SK-N-SH (cell line): ENCODE measurements around the gene OLFML3. TPM values are rescaled to one million over a fixed set of nuclear protein-coding genes. Genes with fewer than 3 reads are reported as not detected.

ENCODE experiments used
- CTCF ChIA-PET: fragments of 300-600, 350-600 bp; formaldehyde crosslinking; extraction: SDS; loops from one replicate; lab custom pipeline; 2021; lab: Yijun Ruan, JAX
- POLR2A ChIA-PET: fragments of 350-600 bp; sonication (Branson Sonifier 250); formaldehyde crosslinking; extraction: SDS; loops from one replicate; lab custom pipeline; 2020; ENCODE audit warnings: antibody characterized with exemption, inconsistent platforms; lab: Yijun Ruan, JAX
- DNase-seq: peaks from one replicate; pipeline ENCODE4 v3.0.0; 2012
- H2AFZ ChIP-seq: fragments of 200-600 bp; sonication (generic); 2 replicates; pipeline ENCODE4 v1.8.1; 2016; ENCODE audit warnings: antibody characterized with exemption, mild to moderate bottlenecking, low read depth
- H3F3A ChIP-seq: fragments of 200-600 bp; sonication (generic); replicated peaks from 2 replicates; pipeline ENCODE3; 2016; ENCODE audit warnings: antibody characterized with exemption, mild to moderate bottlenecking; ENCODE audit not compliant: insufficient read depth
- H3K27ac ChIP-seq, 2 experiments: fragments of 200-500 bp in 1 of 2; fragments of 200-600 bp in 1 of 2; sonication (Bioruptor generic) in 1 of 2; sonication (generic), shearing (Covaris generic) in 1 of 2; 2 replicates each; pipeline versions ENCODE4 v1.5.1 to v1.6.1; 2014 to 2016; ENCODE audit warnings: low read depth in 2 of 2, inconsistent platforms in 1 of 2, low read length in 1 of 2, mild to moderate bottlenecking in 1 of 2, mixed read lengths in 1 of 2
- H3K27me3 ChIP-seq: fragments of 200-600 bp; sonication (generic), shearing (Covaris generic); 2 replicates; pipeline ENCODE4 v1.6.1; 2016; ENCODE audit warnings: mixed run types; ENCODE audit not compliant: insufficient read depth
- H3K36me3 ChIP-seq, 2 experiments: fragments of 200-500 bp in 1 of 2; fragments of 200-600 bp in 1 of 2; sonication (Bioruptor generic) in 1 of 2; sonication (generic) in 1 of 2; replicated peaks in 1 of 2; 2 replicates each; pipeline versions ENCODE3 to v1.5.1; 2014 to 2016; ENCODE audit warnings: low read length in 1 of 2, mild to moderate bottlenecking in 1 of 2; ENCODE audit not compliant: insufficient read depth in 2 of 2, control insufficient read depth in 1 of 2
- H3K4me1 ChIP-seq, 2 experiments: fragments of 200-500 bp in 1 of 2; fragments of 200-600 bp in 1 of 2; sonication (Bioruptor generic) in 1 of 2; sonication (generic), shearing (Covaris generic) in 1 of 2; 2 replicates each; pipeline versions ENCODE4 v1.5.1 to v1.6.1; 2014 to 2016; ENCODE audit warnings: low read depth in 1 of 2, low read length in 1 of 2, mixed run types in 1 of 2; ENCODE audit not compliant: insufficient read depth in 2 of 2, control insufficient read depth in 1 of 2
- H3K4me2 ChIP-seq: fragments of 200-600 bp; sonication (generic), shearing (Covaris generic); 2 replicates; pipeline ENCODE4 v1.6.1; 2017; ENCODE audit warnings: mixed run types
- H3K4me3 ChIP-seq, 2 experiments: fragments of 200-500 bp in 1 of 2; fragments of 200-600 bp in 1 of 2; sonication (Bioruptor generic) in 1 of 2; sonication (generic), shearing (Covaris generic) in 1 of 2; 2 replicates each; pipeline versions ENCODE4 v1.5.1 to v1.8.1; 2014 to 2016; ENCODE audit warnings: low read depth in 2 of 2, inconsistent platforms in 1 of 2, low read length in 1 of 2, mild to moderate bottlenecking in 1 of 2, mixed read lengths in 1 of 2, moderate library complexity in 1 of 2
- H3K79me2 ChIP-seq: fragments of 200-600 bp; sonication (generic); 2 replicates; pipeline ENCODE4 v1.8.1; 2017; ENCODE audit warnings: mild to moderate bottlenecking; ENCODE audit not compliant: insufficient read depth
- H3K9ac ChIP-seq: fragments of 200-600 bp; sonication (generic); 2 replicates; pipeline ENCODE4 v1.6.1; 2017; ENCODE audit warnings: mixed run types
- H3K9me2 ChIP-seq: fragments of 200-600 bp; sonication (generic); 2 replicates; pipeline ENCODE4 v1.6.1; 2017; ENCODE audit warnings: mixed run types
- H3K9me3 ChIP-seq: fragments of 200-600 bp; sonication (generic); 2 replicates; pipeline ENCODE4 v1.6.1; 2017; ENCODE audit warnings: mixed run types, mild to moderate bottlenecking, moderate library complexity
- H4K20me1 ChIP-seq: fragments of 200-600 bp; sonication (generic); 2 replicates; pipeline ENCODE4 v1.6.1; 2017; ENCODE audit warnings: mild to moderate bottlenecking, mixed run types; ENCODE audit not compliant: insufficient read depth
- CHD2 ChIP-seq: fragments of 150-350 bp; IDR thresholded peaks from 2 replicates; pipeline ENCODE4 v1.6.1; 2018; ENCODE audit warnings: low read length; ENCODE audit not compliant: partially characterized antibody
- EP300 ChIP-seq, 2 experiments: IDR thresholded peaks; 2 replicates each; pipeline versions ENCODE4 v1.4.0 to v1.6.1; 2012; ENCODE audit warnings: borderline replicate concordance in 1 of 2, low read depth in 1 of 2, low read length in 1 of 2
- EZH2phosphoT487 ChIP-seq: fragments of 200-600 bp; sonication (generic); IDR thresholded peaks from 2 replicates; pipeline ENCODE4 v1.6.1; 2017; ENCODE audit warnings: low read depth, mixed run types, mild to moderate bottlenecking, antibody characterized with exemption, moderate library complexity, borderline replicate concordance
- FOXM1 ChIP-seq: IDR thresholded peaks from 2 replicates; pipeline ENCODE4 v1.4.0; 2012; ENCODE audit warnings: low read depth, mild to moderate bottlenecking
- GATA2 ChIP-seq: sonication (generic); formaldehyde crosslinking; IDR thresholded peaks from 2 replicates; pipeline ENCODE4 v1.5.0; 2020; ENCODE audit warnings: mild to moderate bottlenecking, missing genetic modification reagents
- JUND ChIP-seq: IDR thresholded peaks from 2 replicates; pipeline ENCODE4 v1.4.0; 2012
- MXI1 ChIP-seq: IDR thresholded peaks from 2 replicates; pipeline ENCODE4 v1.6.1; 2012; ENCODE audit warnings: mild to moderate bottlenecking, low read depth, low read length, improper control_type of control experiment
- NFIC ChIP-seq: IDR thresholded peaks from 2 replicates; pipeline ENCODE4 v1.4.0; 2012; ENCODE audit warnings: borderline replicate concordance
- RAD21 ChIP-seq: IDR thresholded peaks from 2 replicates; pipeline ENCODE4 v1.6.1; 2012; ENCODE audit warnings: mild to moderate bottlenecking, low read length
- RCOR1 ChIP-seq: fragments of 150-350 bp; IDR thresholded peaks from 2 replicates; pipeline ENCODE4 v1.6.1; 2017; ENCODE audit warnings: antibody characterized with exemption, low read length
- RXRA ChIP-seq: IDR thresholded peaks from 2 replicates; pipeline ENCODE4 v1.4.0; 2012; ENCODE audit warnings: low read depth, mild to moderate bottlenecking, borderline replicate concordance
- SIN3A ChIP-seq: IDR thresholded peaks from 2 replicates; pipeline ENCODE4 v1.6.1; 2012; ENCODE audit warnings: low read depth, mild to moderate bottlenecking, low read length, moderate library complexity, borderline replicate concordance
- SMC3 ChIP-seq: IDR thresholded peaks from 2 replicates; pipeline ENCODE4 v1.6.1; 2012; ENCODE audit warnings: low read depth, low read length, improper control_type of control experiment
- TCF12 ChIP-seq: IDR thresholded peaks from 2 replicates; pipeline ENCODE4 v1.4.0; 2012
- USF1 ChIP-seq: IDR thresholded peaks from 2 replicates; pipeline ENCODE4 v1.4.0; 2012; ENCODE audit warnings: low read depth, borderline replicate concordance
- WGBS: methylation state at CpG from one replicate; pipeline ENCODE4 v1.1.6; 2017; ENCODE audit warnings: low lambda C conversion rate; 5-methylcytosine and 5-hydroxymethylcytosine counted together
- polyA plus RNA-seq, 3 experiments: library from polyadenylated mRNA; depleted of rRNA; stranded (reverse); fragments of >200 nt; gene quantifications; 2 replicates each; pipeline ENCODE4 v1.2.3, GENCODE V29; 2012
- TF ChIP-seq, protein P1 (sequence below): IDR thresholded peaks from 2 replicates; pipeline ENCODE4 v1.4.0; 2012; ENCODE audit warnings: low read depth
- TF ChIP-seq, protein P2 (sequence below): fragments of 200-600 bp; sonication (generic); IDR thresholded peaks from 2 replicates; pipeline ENCODE4 v1.6.1; 2017; ENCODE audit warnings: antibody characterized with exemption, mild to moderate bottlenecking, moderate library complexity

Gene OLFML3
- polyA plus RNA-seq, 1 of the 3 experiments (the other 2 are of a cell fraction) = 26.1 TPM

DNA sequence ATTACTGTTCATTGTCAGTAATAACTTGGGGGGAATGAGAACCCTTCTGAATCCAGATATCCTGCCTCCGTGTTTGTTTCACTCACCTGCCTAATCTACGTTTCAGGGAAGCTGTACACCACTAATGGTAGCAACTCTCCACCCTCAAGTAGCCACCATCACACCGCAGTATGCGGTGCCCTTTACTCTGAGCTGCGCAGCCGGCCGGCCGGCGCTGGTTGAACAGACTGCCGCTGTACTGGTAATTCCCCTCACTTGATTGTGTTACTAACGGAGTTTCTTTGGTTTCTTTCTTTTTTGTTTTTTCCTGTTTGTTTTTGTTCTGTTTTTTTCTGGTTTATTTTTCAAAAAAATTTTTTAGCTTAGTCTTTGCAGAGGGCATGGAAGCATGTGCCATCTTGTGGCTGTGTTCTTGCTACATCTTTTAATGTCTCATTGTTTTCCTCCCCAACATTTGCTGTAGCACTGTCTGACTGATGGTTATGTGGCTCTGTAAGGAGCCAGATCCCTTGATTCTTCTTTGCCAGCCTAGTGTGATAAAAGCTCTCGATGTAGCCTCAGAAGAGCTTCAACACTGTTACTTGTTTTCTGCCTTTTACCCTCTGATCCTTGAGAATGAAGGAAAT is 15.9 kb upstream of the OLFML3 start:
- no peaks in the 10 kb centered on the region for H3K9me2 ChIP-seq
- DNase-seq = no peak
- POLR2A ChIA-PET = no interaction called here

DNA sequence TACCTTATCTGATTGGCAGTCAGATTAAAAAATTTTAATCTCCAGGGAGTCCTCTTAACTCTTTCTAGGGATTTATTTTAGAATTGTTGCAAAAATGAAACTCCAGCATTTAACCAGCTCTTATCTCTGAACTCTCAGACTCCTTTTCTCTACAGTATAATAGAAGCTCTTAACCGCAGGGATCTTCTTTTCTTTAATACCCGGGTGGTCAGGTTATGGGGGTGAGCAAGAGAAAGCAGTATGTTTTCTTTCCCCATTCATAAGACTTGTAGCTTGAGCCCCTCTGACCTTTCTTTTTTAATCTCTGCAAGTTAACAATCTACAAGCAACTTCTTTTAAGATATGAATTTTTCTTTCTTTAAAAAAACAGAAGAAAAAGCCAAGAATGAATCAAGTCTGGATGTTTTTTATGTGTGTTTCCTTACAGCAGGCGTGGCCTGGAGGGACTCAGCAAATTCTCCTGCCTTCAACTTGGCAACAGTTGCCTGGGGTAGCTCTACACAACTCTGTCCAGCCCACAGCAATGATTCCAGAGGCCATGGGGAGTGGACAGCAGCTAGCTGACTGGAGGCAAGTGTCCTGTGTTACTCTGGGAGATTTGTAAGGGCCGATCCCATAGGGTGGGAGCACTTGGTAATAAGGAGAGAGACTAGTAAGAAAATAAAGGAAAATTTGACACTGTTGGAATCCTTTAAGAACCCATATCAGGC is 13.4 kb upstream of the OLFML3 start:
- no peak overlapping the region for H3K4me3 ChIP-seq
- H3K9me2 ChIP-seq = no peaks in the 10 kb centered on the region
- 95% methylated on average over 4 of the region's 4 CpGs for WGBS
- H3K27ac ChIP-seq = no peak overlapping the region
- POLR2A ChIA-PET = no interaction called here
- no peaks in the 10 kb centered on the region for H3K4me1 ChIP-seq
- H2AFZ ChIP-seq = no peak overlapping the region
- H4K20me1 ChIP-seq = no peaks in the 10 kb centered on the region
- no peak overlapping the region for H3K4me2 ChIP-seq
- peaks cover 4% of the 10 kb centered on the region for H3F3A ChIP-seq
- H3K36me3 ChIP-seq = peaks cover 85% of the 10 kb centered on the region in 2 experiments
- DNase-seq = no peak
- no peaks in the 10 kb centered on the region for H3K79me2 ChIP-seq
- no peak for TF ChIP-seq USF1
- no peak for TF ChIP-seq MXI1
- TF ChIP-seq SIN3A = no peak
- TF ChIP-seq EZH2phosphoT487 = no peak
- TF ChIP-seq JUND = no peak
- TF ChIP-seq SMC3 = no peak
- no peak for TF ChIP-seq GATA2 (CRISPR knock-in tag)
- TF ChIP-seq NFIC = no peak
- no peak for TF ChIP-seq RCOR1
- TF ChIP-seq TCF12 = no peak
- no peak for TF ChIP-seq FOXM1
- no peak for TF ChIP-seq RXRA
- TF ChIP-seq EP300 (IDR thresholded peaks at IDR 0.05; ENCODE audit: borderline replicate concordance in 1 of 2, low read depth in 1 of 2, low read length in 1 of 2) = no peak
- TF ChIP-seq CHD2 = no peak
- TF ChIP-seq, protein P1, sequence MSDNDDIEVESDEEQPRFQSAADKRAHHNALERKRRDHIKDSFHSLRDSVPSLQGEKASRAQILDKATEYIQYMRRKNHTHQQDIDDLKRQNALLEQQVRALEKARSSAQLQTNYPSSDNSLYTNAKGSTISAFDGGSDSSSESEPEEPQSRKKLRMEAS = no peak
- TF ChIP-seq RAD21 = no peak
- TF ChIP-seq, all 33 proteins: peak for 0
- H3K9me3 ChIP-seq = no peaks in the 10 kb centered on the region
- no peaks in the 10 kb centered on the region for H3K27me3 ChIP-seq
- H3K9ac ChIP-seq = no peak overlapping the region
- CTCF ChIA-PET = interaction anchor here (1.0 to 1.6 kb wide), 3 partner anchors 12 to 131 kb away, joined by 4 read pairs; partner anchors contain the start of gene OLFML3

More for the DNA sequence above, 15.9 kb upstream of the OLFML3 start:
- H3K27ac ChIP-seq = no peak overlapping the region
- peak; percentile 38 for TF ChIP-seq RAD21
- TF ChIP-seq, protein P2, sequence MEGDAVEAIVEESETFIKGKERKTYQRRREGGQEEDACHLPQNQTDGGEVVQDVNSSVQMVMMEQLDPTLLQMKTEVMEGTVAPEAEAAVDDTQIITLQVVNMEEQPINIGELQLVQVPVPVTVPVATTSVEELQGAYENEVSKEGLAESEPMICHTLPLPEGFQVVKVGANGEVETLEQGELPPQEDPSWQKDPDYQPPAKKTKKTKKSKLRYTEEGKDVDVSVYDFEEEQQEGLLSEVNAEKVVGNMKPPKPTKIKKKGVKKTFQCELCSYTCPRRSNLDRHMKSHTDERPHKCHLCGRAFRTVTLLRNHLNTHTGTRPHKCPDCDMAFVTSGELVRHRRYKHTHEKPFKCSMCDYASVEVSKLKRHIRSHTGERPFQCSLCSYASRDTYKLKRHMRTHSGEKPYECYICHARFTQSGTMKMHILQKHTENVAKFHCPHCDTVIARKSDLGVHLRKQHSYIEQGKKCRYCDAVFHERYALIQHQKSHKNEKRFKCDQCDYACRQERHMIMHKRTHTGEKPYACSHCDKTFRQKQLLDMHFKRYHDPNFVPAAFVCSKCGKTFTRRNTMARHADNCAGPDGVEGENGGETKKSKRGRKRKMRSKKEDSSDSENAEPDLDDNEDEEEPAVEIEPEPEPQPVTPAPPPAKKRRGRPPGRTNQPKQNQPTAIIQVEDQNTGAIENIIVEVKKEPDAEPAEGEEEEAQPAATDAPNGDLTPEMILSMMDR = peak; percentile 27; the same call in 1 of the 2 replicates
- no peak for TF ChIP-seq RXRA
- H3K4me3 ChIP-seq = no peak overlapping the region
- H3K4me2 ChIP-seq = no peak overlapping the region
- no peak overlapping the region for H2AFZ ChIP-seq
- WGBS = 96% methylated on average over 12 of the region's 12 CpGs
- CTCF ChIA-PET = interaction anchor here (0.8 to 2.6 kb wide), 7 partner anchors 9 to 319 kb away, joined by 3 to 12 read pairs (median 8); partner anchors contain the start of gene HIPK1
- H3K9me3 ChIP-seq = no peaks in the 10 kb centered on the region
- no peaks in the 10 kb centered on the region for H4K20me1 ChIP-seq
- H3K4me1 ChIP-seq = no peaks in the 10 kb centered on the region
- H3K27me3 ChIP-seq = no peaks in the 10 kb centered on the region
- peaks cover 4% of the 10 kb centered on the region for H3F3A ChIP-seq
- H3K79me2 ChIP-seq = no peaks in the 10 kb centered on the region
- no peak overlapping the region for H3K9ac ChIP-seq
- peaks cover 77 to 79% of the 10 kb centered on the region in 2 experiments for H3K36me3 ChIP-seq
